Thyroid gland (tissue), 4 donors: Measurements from ENCODE around the gene NT5DC4.

Experiments
- CTCF ChIP-seq, 6 experiments: fragments of 200-600 bp in 3 of 6; fragments of 450-650 bp in 3 of 6; sonication (generic) in 3 of 6; IDR thresholded peaks; one replicate each; pipeline ENCODE4 v1.5.1; 2016 to 2019; ENCODE audit warnings: antibody characterized with exemption in 6 of 6, mild to moderate bottlenecking in 2 of 6, inconsistent platforms in 1 of 6, moderate library complexity in 1 of 6
- POLR2A ChIP-seq, 2 donors: fragments of 450-650 bp; IDR thresholded peaks; one replicate each; pipeline ENCODE4 v1.6.1; 2017; ENCODE audit warnings: antibody characterized with exemption in 2 of 2, mild to moderate bottlenecking in 2 of 2, moderate library complexity in 1 of 2

- TF ChIP-seq CTCF (IDR thresholded peaks at IDR 0.05) (no peak), POLR2A (IDR thresholded peaks at IDR 0.05) (no peak)
These were observed 67.8 kb downstream of the NT5DC4 start for GRCh38 chr2:112788653-112789052.
